GM23338 (cell line): ENCODE measurements around the gene TACSTD2. TPM values are rescaled to one million over a fixed set of nuclear protein-coding genes. Genes with fewer than 3 reads are reported as not detected.

Experiments used
- ATAC-seq: fragments of 200-7000 bp; cut with Tn5 transposase; 3 replicates; pipeline ENCODE4 v1.9.1; 2020
- DNase-seq: peaks from one replicate; pipeline ENCODE4 v3.0.0-alpha.2; 2015; ENCODE audit warnings: low spot score
- H2AFZ ChIP-seq: fragments of 200-600 bp; sonication (generic); 2 replicates; pipeline ENCODE4 v1.8.0; 2016; ENCODE audit warnings: antibody characterized with exemption, mild to moderate bottlenecking, moderate library complexity
- H3F3A ChIP-seq: fragments of 200-600 bp; sonication (generic); replicated peaks from 2 replicates; pipeline ENCODE4 v1.8.0; 2017; ENCODE audit warnings: antibody characterized with exemption, mixed run types, low read depth
- H3K27ac ChIP-seq: fragments of 200-600 bp; sonication (generic); 2 replicates; pipeline ENCODE4 v1.6.1; 2016; ENCODE audit warnings: low read depth
- H3K27me3 ChIP-seq: fragments of 200-600 bp; sonication (generic); 2 replicates; pipeline ENCODE4 v1.8.0; 2016; ENCODE audit warnings: mild to moderate bottlenecking, mixed run types, moderate library complexity; ENCODE audit not compliant: insufficient read depth
- H3K36me3 ChIP-seq: fragments of 200-600 bp; sonication (generic); 2 replicates; pipeline ENCODE4 v1.8.0; 2016; ENCODE audit warnings: mild to moderate bottlenecking; ENCODE audit not compliant: insufficient read depth
- H3K4me1 ChIP-seq: fragments of 200-600 bp; sonication (generic); 2 replicates; pipeline ENCODE4 v1.8.0; 2016; ENCODE audit warnings: mild to moderate bottlenecking, moderate library complexity; ENCODE audit not compliant: insufficient read depth
- H3K4me2 ChIP-seq: fragments of 200-600 bp; sonication (generic); 2 replicates; pipeline ENCODE4 v1.7.1; 2017; ENCODE audit warnings: mixed run types
- H3K4me3 ChIP-seq: fragments of 200-600 bp; sonication (generic); 2 replicates; pipeline ENCODE4 v1.6.1; 2016; ENCODE audit warnings: mixed run types
- H3K79me2 ChIP-seq: fragments of 200-600 bp; sonication (generic); replicated peaks from 2 replicates; pipeline ENCODE4 v1.8.0; 2017; ENCODE audit warnings: mild to moderate bottlenecking; ENCODE audit not compliant: insufficient read depth
- H3K9me2 ChIP-seq: fragments of 200-600 bp; sonication (generic); 2 replicates; pipeline ENCODE4 v1.8.0; 2017; ENCODE audit not compliant: insufficient read depth
- H4K20me1 ChIP-seq: fragments of 200-600 bp; sonication (generic); replicated peaks from 2 replicates; pipeline ENCODE4 v1.8.0; 2017; ENCODE audit warnings: mild to moderate bottlenecking; ENCODE audit not compliant: insufficient read depth
- H3K27ac Mint-ChIP-seq: 2 replicates; pipeline ENCODE4 v1.8.0; 2020; ENCODE audit warnings: inconsistent platforms, mild to moderate bottlenecking, moderate library complexity, mixed read lengths
- H3K27me3 Mint-ChIP-seq: 3 replicates; pipeline ENCODE4 v1.8.0; 2022; ENCODE audit warnings: low read depth, mild to moderate bottlenecking, moderate library complexity, mixed read lengths, inconsistent platforms; ENCODE audit not compliant: insufficient read depth, poor library complexity
- H3K36me3 Mint-ChIP-seq: 3 replicates; pipeline ENCODE4 v1.8.0; 2021; ENCODE audit warnings: low read depth, mild to moderate bottlenecking, inconsistent platforms, moderate library complexity, mixed read lengths
- H3K4me1 Mint-ChIP-seq: 3 replicates; pipeline ENCODE4 v1.8.0; 2020; ENCODE audit warnings: mild to moderate bottlenecking, inconsistent platforms, mixed read lengths
- H3K4me3 Mint-ChIP-seq: 3 replicates; pipeline ENCODE4 v1.8.0; 2021; ENCODE audit warnings: moderate library complexity, mild to moderate bottlenecking, inconsistent platforms, mixed read lengths
- H3K9me3 Mint-ChIP-seq: 3 replicates; pipeline ENCODE4 v1.8.0; 2020; ENCODE audit warnings: moderate library complexity, mild to moderate bottlenecking, inconsistent platforms, mixed read lengths
- CTCF ChIP-seq, 2 experiments: fragments of 200-600 bp in 1 of 2; sonication (generic) in 1 of 2; conservative IDR thresholded peaks; 2 replicates each; pipeline versions ENCODE4 v1.5.1 to v1.6.1; 2016 to 2017; ENCODE audit warnings: antibody characterized with exemption in 2 of 2, low read depth in 2 of 2, mild to moderate bottlenecking in 2 of 2, moderate library complexity in 1 of 2
- JUNB ChIP-seq: IDR thresholded peaks from one replicate; pipeline ENCODE4 v1.6.1; 2016; ENCODE audit warnings: antibody characterized with exemption; ENCODE audit not compliant: unreplicated experiment
- REST ChIP-seq: IDR thresholded peaks from one replicate; pipeline ENCODE4 v1.6.1; 2018; ENCODE audit warnings: antibody characterized with exemption; ENCODE audit not compliant: unreplicated experiment
- polyA plus RNA-seq: library from polyadenylated mRNA; unstranded; fragments of >200 nt; fragmentation: Nextera tagmentation; extraction: Ambion mirVana; gene quantifications from 2 replicates; pipeline ENCODE4 v1.2.1, GENCODE V29; 2016
- total RNA-seq: library from RNA; depleted of rRNA; stranded (reverse); fragments of >200 nt; shearing (Covaris generic); gene quantifications from 2 replicates; pipeline ENCODE4 v1.2.3, GENCODE V29; 2014

TACSTD2 gene
- total and polyA plus RNA-seq, 2 experiments from 2014 or later, result 0.86 to 1.5 TPM

DNA sequence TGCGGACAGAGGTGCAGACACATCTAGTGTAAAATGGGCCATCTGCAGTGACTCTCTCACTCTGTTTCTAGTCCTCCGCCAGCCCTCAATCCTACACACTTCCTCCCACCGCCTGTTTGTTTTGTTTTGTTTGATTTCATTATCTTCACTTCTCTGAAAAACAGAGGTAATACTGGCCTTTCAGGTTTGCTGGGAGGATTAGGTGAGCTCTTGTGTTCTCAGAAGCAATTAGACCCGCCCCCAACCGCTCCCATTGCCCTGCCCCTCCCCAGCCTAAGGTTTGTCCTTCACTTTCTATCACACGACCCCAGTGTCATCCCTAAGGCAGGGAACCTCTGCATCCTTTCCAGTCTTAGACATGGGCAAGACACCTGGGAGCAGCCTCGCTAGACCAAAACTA, 43.2 kb upstream of the TACSTD2 start:
- Histone ChIP-seq H3K79me2 (no peaks in the 10 kb centered on the region), H3K27ac (no peak overlapping the region), H3K4me1 (peaks cover 18% of the 10 kb centered on the region; the same call in 1 of the 2 replicates), H3K27me3 (no peaks in the 10 kb centered on the region), H3K4me2 (peak overlapping the region; percentile 7; the same call in 1 of the 2 replicates), H3K4me3 (no peak overlapping the region), H4K20me1 (no peaks in the 10 kb centered on the region), H3F3A (no peaks in the 10 kb centered on the region), H3K36me3 (no peaks in the 10 kb centered on the region), H2AFZ (peak overlapping the region; percentile 98), H3K9me2 (no peaks in the 10 kb centered on the region)
- H3K36me3 Mint-ChIP-seq, result peaks cover 5% of the 10 kb centered on the region; the same call in 2 of the 3 replicates
- peaks cover 7% of the 10 kb centered on the region for H3K9me3 Mint-ChIP-seq
- ATAC-seq (peak; percentile 86), DNase-seq (peak; percentile 45)
- H3K27ac Mint-ChIP-seq, result no peak overlapping the region
- peaks cover 18% of the 10 kb centered on the region; the same call in 2 of the 3 replicates for H3K4me1 Mint-ChIP-seq
- H3K4me3 Mint-ChIP-seq, result no peak overlapping the region
- H3K27me3 Mint-ChIP-seq, result peaks cover 3% of the 10 kb centered on the region
- TF ChIP-seq JUNB (no peak), CTCF (conservative IDR thresholded peaks at IDR 0.05; ENCODE audit: low read depth in 2 of 2) (no peak)

DNA sequence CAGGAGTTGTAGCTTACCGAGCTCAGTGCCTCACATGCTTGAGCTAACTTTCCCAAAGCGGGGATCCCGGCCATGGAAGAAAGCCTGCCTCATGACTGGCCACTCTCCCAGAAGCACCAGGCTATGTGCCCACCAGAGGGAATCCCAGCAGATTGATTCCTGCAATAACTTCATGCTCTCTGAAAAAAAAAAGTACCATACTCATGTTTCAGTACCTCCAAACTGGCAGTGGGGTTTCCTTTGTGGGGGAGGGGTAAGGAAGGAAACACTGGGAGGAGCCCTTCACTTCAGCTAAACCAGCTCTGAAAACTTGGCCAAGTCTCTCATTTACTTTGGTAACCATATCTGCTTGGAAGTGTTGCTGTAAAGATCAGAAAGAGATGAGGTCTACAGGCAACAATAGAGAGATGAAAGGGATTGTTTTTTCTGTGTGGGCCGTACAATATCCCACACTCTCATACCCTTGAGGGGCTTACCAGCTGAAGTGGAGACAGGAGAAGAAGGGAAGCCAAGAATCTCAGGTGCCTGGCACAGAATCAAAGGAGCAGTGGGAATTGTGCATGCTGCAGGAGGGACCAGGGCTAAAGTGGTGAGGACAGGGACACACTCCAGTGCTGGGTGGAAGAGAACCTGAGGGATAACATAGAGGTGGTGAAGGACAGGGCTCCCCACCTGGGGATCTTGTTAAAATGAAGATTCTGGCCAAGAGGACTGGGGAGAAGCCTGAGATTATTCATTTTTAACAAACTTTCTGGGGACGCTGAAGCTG, 42.4 kb upstream of the TACSTD2 start:
- peak; percentile 22 for DNase-seq
- Mint-ChIP-seq H3K9me3 (peaks cover 7% of the 10 kb centered on the region), H3K36me3 (peaks cover 5% of the 10 kb centered on the region; the same call in 2 of the 3 replicates), H3K27me3 (peaks cover 3% of the 10 kb centered on the region), H3K27ac (no peak overlapping the region), H3K4me1 (peaks cover 17% of the 10 kb centered on the region; the same call in 2 of the 3 replicates), H3K4me3 (no peak overlapping the region)
- no peaks in the 10 kb centered on the region for H3K27me3 ChIP-seq
- H3K4me2 ChIP-seq, result peak overlapping the region; percentile 7
- no peak overlapping the region for H3K27ac ChIP-seq
- no peak for TF ChIP-seq REST
- no peaks in the 10 kb centered on the region for H3F3A ChIP-seq
- no peaks in the 10 kb centered on the region for H3K79me2 ChIP-seq
- H3K36me3 ChIP-seq, result no peaks in the 10 kb centered on the region
- peaks cover 18% of the 10 kb centered on the region; the same call in 1 of the 2 replicates for H3K4me1 ChIP-seq
- peak; percentile 24; the same call in 1 of the 3 replicates for ATAC-seq
- no peaks in the 10 kb centered on the region for H3K9me2 ChIP-seq
- no peaks in the 10 kb centered on the region for H4K20me1 ChIP-seq
- H2AFZ ChIP-seq, result peak overlapping the region; percentile 98
- no peak overlapping the region for H3K4me3 ChIP-seq
